ENCODE results near the gene COA8. TPM values are rescaled to one million over a fixed set of nuclear protein-coding genes. Genes with fewer than 3 reads are reported as not detected.

Gene COA8
- total and polyA plus RNA-seq, 2 of the 8 experiments (the other 6 are each of a cell fraction or from before 2014, with no cell fraction given) = 7.1 to 35.5 TPM

- Histone ChIP-seq H4K5ac (ENCODE audit: insufficient read length, low read depth, low read length) (peak overlapping the region; percentile 83), H2BK5ac (ENCODE audit: low read depth, low read length) (peak overlapping the region; percentile 97; the same call in 1 of the 2 replicates), H3K4me1 (replicated peaks in 1 of 4; ENCODE audit: control insufficient read depth in 3 of 4, insufficient read depth in 4 of 4, low read length in 3 of 4) (peaks cover 0 to 31% (median 28%) of the 10 kb centered on the region in 4 experiments; a peak in 6 of 7 replicates), H3K14ac (ENCODE audit: insufficient read length) (no peak overlapping the region), H3K18ac (ENCODE audit: extremely low read depth, low read length) (peak overlapping the region; percentile 99), H3K23ac (ENCODE audit: insufficient read length) (no peak overlapping the region), H4K20me1 (replicated peaks in 1 of 2; ENCODE audit: control insufficient read depth in 1 of 2, insufficient read depth in 2 of 2, low read length in 2 of 2) (peaks cover 0 to 12% of the 10 kb centered on the region in 2 experiments), H2AFZ (ENCODE audit: low read length) (no peak overlapping the region), H3K36me3 (ENCODE audit: control insufficient read depth in 2 of 4, insufficient read depth in 4 of 4, low read length in 3 of 4) (no peaks in the 10 kb centered on the region), H3K23me2 (ENCODE audit: low read depth, low read length) (no peaks in the 10 kb centered on the region), H3K79me1 (ENCODE audit: low read depth, low read length) (no peaks in the 10 kb centered on the region), H3K4me2 (ENCODE audit: insufficient read depth in 1 of 2, low read depth in 2 of 2, low read length in 2 of 2) (no peak overlapping the region), H2BK20ac (ENCODE audit: low read length) (peak overlapping the region; percentile 90; the same call in 1 of the 2 replicates), H2BK15ac (ENCODE audit: low read length) (peak overlapping the region; percentile 88; the same call in 1 of the 2 replicates), H2BK12ac (ENCODE audit: low read depth, low read length) (peak overlapping the region; percentile 99; the same call in 1 of the 2 replicates), H4K91ac (replicated peaks; ENCODE audit: insufficient read length, low read length) (peak overlapping the region; percentile 100), H3K27ac (ENCODE audit: low read depth, low read length) (peak overlapping the region; percentile 38; the same call in 1 of the 2 replicates), H4K8ac (ENCODE audit: extremely low read depth, insufficient read depth, low read length) (peak overlapping the region; percentile 62; the same call in 1 of the 2 replicates), H3K9ac (replicated peaks in 1 of 4; ENCODE audit: extremely low read depth in 1 of 4, low read depth in 3 of 4, low read length in 3 of 4) (no peak overlapping the region; a peak in 1 of 7 replicates), H3K4ac (replicated peaks; ENCODE audit: insufficient read length, low read depth, low read length) (peak overlapping the region; percentile 69), H3K27me3 (replicated peaks in 1 of 4; ENCODE audit: control insufficient read depth in 3 of 4, extremely low read depth in 1 of 4, insufficient read depth in 3 of 4, low read length in 3 of 4) (no peaks in the 10 kb centered on the region; a peak in 2 of 7 replicates), H3K4me3 (ENCODE audit: extremely low read depth in 1 of 4, insufficient read depth in 2 of 4, low read depth in 3 of 4, low read length in 4 of 4) (no peak overlapping the region), H3K56ac (replicated peaks; ENCODE audit: insufficient read length, low read depth, low read length) (no peak overlapping the region), H2AK5ac (ENCODE audit: low read depth, low read length) (no peak overlapping the region), H3K79me2 (ENCODE audit: control insufficient read depth in 1 of 2, insufficient read depth in 2 of 2, low read length in 2 of 2) (no peaks in the 10 kb centered on the region), H2BK120ac (replicated peaks; ENCODE audit: low read depth, low read length) (no peak overlapping the region), H3K9me3 (ENCODE audit: insufficient read depth in 2 of 2, low read depth in 1 of 2, low read length in 1 of 2) (no peaks in the 10 kb centered on the region)
- ChIA-PET CTCF (ENCODE audit: partially characterized antibody) (interaction anchor here (1.1 to 28.8 kb wide), 7 partner anchors 8 to 436 kb away, joined by 4 to 921 read pairs (median 8); partner anchors contain the start of genes CKB and TRMT61A), POLR2A (ENCODE audit: partially characterized antibody) (interaction anchor here (1.1 to 29.8 kb wide), 9 partner anchors 8 to 31 kb away, joined by 3 to 844 read pairs (median 13); partner anchors contain the start of genes BAG5, CKB, COA8 and TRMT61A)
- FAIRE-seq = no peak
- no peak for TF ChIP-seq CREB1 (IDR thresholded peaks at IDR 0.05)
- no peak for TF ChIP-seq SIRT6 (IDR thresholded peaks at IDR 0.05; ENCODE audit: low read length)
- TF ChIP-seq RNF2 (IDR thresholded peaks at IDR 0.05; ENCODE audit: borderline replicate concordance, low read depth, low read length, missing control alignments, poor library complexity, severe bottlenecking) = no peak
- TF ChIP-seq NANOG (IDR thresholded peaks at IDR 0.05; ENCODE audit: insufficient read depth, low read depth, low read length, poor library complexity, severe bottlenecking) = no peak
- TF ChIP-seq HDAC2 (IDR thresholded peaks at IDR 0.05; ENCODE audit: borderline replicate concordance in 1 of 2, low read depth in 2 of 2, low read length in 2 of 2) = no peak
- TF ChIP-seq ASH2L (IDR thresholded peaks at IDR 0.05; ENCODE audit: low read length) = no peak
- TF ChIP-seq SUZ12 (IDR thresholded peaks at IDR 0.05; ENCODE audit: low read length) = no peak
- TF ChIP-seq SP1 (IDR thresholded peaks at IDR 0.05; ENCODE audit: low read depth, low read length) = no peak
- DNase-seq (ENCODE audit: low read depth in 1 of 2, low spot score in 2 of 2) = no peak
- 84% methylated on average over 17 of the region's 17 CpGs; no CpG with 5 or more reads in 1 of the 2 experiments for WGBS, 2 experiments (ENCODE audit: extremely low coverage in 1 of 2, insufficient coverage in 1 of 2, insufficient read length in 1 of 2, insufficient replicate concordance in 2 of 2, low coverage in 1 of 2, low lambda C conversion rate in 2 of 2, missing lambda C conversion rate in 1 of 2)
Observed at GRCh38 chr14:103540821-103541708, 21.7 kb upstream of the COA8 start.

Measured in H1 (cell line).